ENCODE data around the gene IL20.
"Not testable (repeated sequence)": the region's sequence is repeated elsewhere in the genome, so short reads cannot be mapped to it uniquely, and the experiment has no call there.

IL20 gene

GRCh38 chr1:206843626-206844025, 21.8 kb upstream of the IL20 start:
- no peak for DNase-seq

- DNase-seq, result no peak
Observed at GRCh38 chr1:206846487-206846886, 18.9 kb upstream of the IL20 start.

- no peak for DNase-seq
Observed at GRCh38 chr1:206847337-206847834, 18.0 kb upstream of the IL20 start.

GRCh38 chr1:206847946-206848345, 17.5 kb upstream of the IL20 start:
- DNase-seq, result no peak

GRCh38 chr1:206850401-206850800, 15.0 kb upstream of the IL20 start:
- DNase-seq, result no peak

- DNase-seq, result no peak
Observed at GRCh38 chr1:206851341-206852010, 13.9 kb upstream of the IL20 start.

GRCh38 chr1:206852662-206853061, 12.8 kb upstream of the IL20 start:
- DNase-seq, result not testable (repeated sequence)

- DNase-seq, result not testable (repeated sequence)
Observed at GRCh38 chr1:206853696-206854095, 11.7 kb upstream of the IL20 start.

GRCh38 chr1:206854401-206855129, 10.9 kb upstream of the IL20 start:
- no peak for DNase-seq

- no peak for DNase-seq
Observed at GRCh38 chr1:206855859-206856258, 9.6 kb upstream of the IL20 start.

- no peak for DNase-seq
Observed at GRCh38 chr1:206856674-206857464, 8.6 kb upstream of the IL20 start.

- DNase-seq, result peak; percentile 19
Observed at GRCh38 chr1:206859082-206859521, 6.3 kb upstream of the IL20 start.

- no peak for DNase-seq
Observed at GRCh38 chr1:206860165-206860564, 5.3 kb upstream of the IL20 start.

GRCh38 chr1:206863266-206863665, 2.2 kb upstream of the IL20 start:
- DNase-seq, result no peak

GRCh38 chr1:206866062-206866461, 639 bp downstream of the IL20 start:
- DNase-seq, result no peak

- DNase-seq, result no peak
Observed at GRCh38 chr1:206867239-206867638, 1.8 kb downstream of the IL20 start.

- DNase-seq, result no peak
Observed at GRCh38 chr1:206867716-206868115, 2.3 kb downstream of the IL20 start.

GRCh38 chr1:206868264-206868663, 2.8 kb downstream of the IL20 start:
- DNase-seq, result no peak

- DNase-seq, result no peak
Observed at GRCh38 chr1:206872139-206872538, 6.7 kb downstream of the IL20 start.

GRCh38 chr1:206873603-206874188, 8.3 kb downstream of the IL20 start:
- no peak for DNase-seq

GRCh38 chr1:206875752-206876377, 10.4 kb downstream of the IL20 start:
- no peak for DNase-seq

- DNase-seq, result no peak
Observed at GRCh38 chr1:206878456-206878855, 13.0 kb downstream of the IL20 start.

- no peak for DNase-seq
Observed at GRCh38 chr1:206880314-206880713, 14.9 kb downstream of the IL20 start.

Data from CD4-positive, alpha-beta T cell treated with Interleukin-15 for 1 hour (primary cell).